Measurements from ENCODE around the gene CAPZB. TPM values are rescaled to one million over a fixed set of nuclear protein-coding genes. Genes with fewer than 3 reads are reported as not detected.

CAPZB gene
- total and polyA plus RNA-seq, 2 donors (not counting 3 experiments of a cell fraction or from before 2014, with no cell fraction given), result 196 to 347 TPM

GRCh38 chr1:19447550-19447949, 37.8 kb downstream of the CAPZB start:
- H3K27ac ChIP-seq (ENCODE audit: insufficient read depth, low read depth, low read length), result no peak overlapping the region
- H4K20me1 ChIP-seq (replicated peaks; ENCODE audit: control insufficient read depth, extremely low read depth, insufficient read depth, low read length), result peaks cover 3% of the 10 kb centered on the region
- H3K4me2 ChIP-seq (ENCODE audit: insufficient read depth, low read length), result no peak overlapping the region
- H3K9ac ChIP-seq (replicated peaks; ENCODE audit: extremely low read depth, insufficient read depth, low read length), result no peak overlapping the region
- TF ChIP-seq POLR2A (IDR thresholded peaks at IDR 0.05; ENCODE audit: low read depth, low read length) (no peak), POLR2AphosphoS5 (IDR thresholded peaks at IDR 0.05; ENCODE audit: insufficient read depth, low read depth, low read length) (no peak), GATA2 (IDR thresholded peaks at IDR 0.05; ENCODE audit: insufficient read depth, insufficient read length, low read depth, low read length) (no peak), EZH2 (IDR thresholded peaks at IDR 0.05; ENCODE audit: borderline replicate concordance, low read depth, low read length, severe bottlenecking) (no peak), MAX (IDR thresholded peaks at IDR 0.05; ENCODE audit: insufficient read depth, insufficient read length) (no peak)
- H3K27me3 ChIP-seq (ENCODE audit: control insufficient read depth in 2 of 2, insufficient read depth in 2 of 2, low read length in 2 of 2), result no peaks in the 10 kb centered on the region
- CTCF ChIA-PET, result no interaction called here
- dilution Hi-C loops (cut with MboI; ENCODE audit: extremely low pct_ligation_motif_present, low sequenced_read_pairs) (no loop called here), intact Hi-C loops (cut with micrococcal nuclease) (no loop called here)
- H3K9me3 ChIP-seq (replicated peaks; ENCODE audit: control insufficient read depth, insufficient read depth, low read length), result no peaks in the 10 kb centered on the region
- DNase-seq (ENCODE audit: low read depth, low spot score) (no peak), FAIRE-seq (no peak)
- H3K4me1 ChIP-seq (ENCODE audit: control insufficient read depth, extremely low read depth, insufficient read depth, low read length), result peaks cover 46% of the 10 kb centered on the region
- H3K36me3 ChIP-seq (ENCODE audit: control insufficient read depth in 2 of 2, extremely low read depth in 1 of 2, insufficient read depth in 2 of 2, low read length in 2 of 2), result no peaks in the 10 kb centered on the region
- no peak overlapping the region for H3K4me3 ChIP-seq (replicated peaks in 1 of 3; ENCODE audit: insufficient read depth in 1 of 3, low read depth in 1 of 3, low read length in 3 of 3)
- peaks cover 84% of the 10 kb centered on the region for H3K79me2 ChIP-seq (ENCODE audit: control insufficient read depth, insufficient read depth, low read length)
- H3K9me1 ChIP-seq (replicated peaks; ENCODE audit: control insufficient read depth, extremely low read depth, insufficient read depth, low read length), result no peaks in the 10 kb centered on the region
- no TSS peak for BruUV-seq (replicated peaks)
- POLR2A ChIA-PET, result no interaction called here
- H2AFZ ChIP-seq (ENCODE audit: low read depth, low read length), result no peak overlapping the region

GRCh38 chr1:19445417-19446342, 39.7 kb downstream of the CAPZB start:
- H3K4me3 ChIP-seq (replicated peaks in 1 of 3; ENCODE audit: insufficient read depth in 1 of 3, low read depth in 1 of 3, low read length in 3 of 3), result no peak overlapping the region
- H3K9me3 ChIP-seq (replicated peaks; ENCODE audit: control insufficient read depth, insufficient read depth, low read length), result no peaks in the 10 kb centered on the region
- peaks cover 47% of the 10 kb centered on the region for H3K4me1 ChIP-seq (ENCODE audit: control insufficient read depth, extremely low read depth, insufficient read depth, low read length)
- H4K20me1 ChIP-seq (replicated peaks; ENCODE audit: control insufficient read depth, extremely low read depth, insufficient read depth, low read length), result peaks cover 3% of the 10 kb centered on the region
- H3K36me3 ChIP-seq (ENCODE audit: control insufficient read depth in 2 of 2, extremely low read depth in 1 of 2, insufficient read depth in 2 of 2, low read length in 2 of 2), result no peaks in the 10 kb centered on the region
- no peak overlapping the region for H3K4me2 ChIP-seq (ENCODE audit: insufficient read depth, low read length)
- POLR2A ChIA-PET, result no interaction called here
- dilution Hi-C loops (cut with MboI; ENCODE audit: extremely low pct_ligation_motif_present, low sequenced_read_pairs) (no loop called here), intact Hi-C loops (cut with micrococcal nuclease) (loop anchor here (1.0 kb wide), 1 partner anchor 7 kb away; no protein-coding TSS in a partner anchor)
- H3K27ac ChIP-seq (ENCODE audit: insufficient read depth, low read depth, low read length), result no peak overlapping the region
- no peaks in the 10 kb centered on the region for H3K9me1 ChIP-seq (replicated peaks; ENCODE audit: control insufficient read depth, extremely low read depth, insufficient read depth, low read length)
- H2AFZ ChIP-seq (ENCODE audit: low read depth, low read length), result no peak overlapping the region
- H3K27me3 ChIP-seq (ENCODE audit: control insufficient read depth in 2 of 2, insufficient read depth in 2 of 2, low read length in 2 of 2), result no peaks in the 10 kb centered on the region
- no peak overlapping the region for H3K9ac ChIP-seq (replicated peaks; ENCODE audit: extremely low read depth, insufficient read depth, low read length)
- BruUV-seq (replicated peaks), result no TSS peak
- FAIRE-seq (peak; percentile 67), DNase-seq (ENCODE audit: low read depth, low spot score) (peak; percentile 74)
- peak; percentile 37 to 50 for TF ChIP-seq CTCF (IDR thresholded peaks at IDR 0.05; ENCODE audit: extremely low read depth in 1 of 2, insufficient read depth in 1 of 2, low read depth in 1 of 2, low read length in 2 of 2)
- no peak for TF ChIP-seq MAX (IDR thresholded peaks at IDR 0.05; ENCODE audit: insufficient read depth, insufficient read length)
- H3K79me2 ChIP-seq (ENCODE audit: control insufficient read depth, insufficient read depth, low read length), result peaks cover 82% of the 10 kb centered on the region
- CTCF ChIA-PET, result interaction anchor here (0.6 to 1.5 kb wide), 12 partner anchors 12 to 208 kb away, joined by 3 to 4 read pairs (median 3); no protein-coding TSS in a partner anchor
